HepG2 (cell line): Measurements from ENCODE around the gene SMPD2. TPM values are rescaled to one million over a fixed set of nuclear protein-coding genes. Genes with fewer than 3 reads are reported as not detected.

ENCODE experiments used
- ATAC-seq: fragments of 200-7000 bp; cut with Tn5 transposase; 3 replicates; pipeline ENCODE4 v1.9.1; 2020; ENCODE audit warnings: mild to moderate bottlenecking, moderate library complexity
- BruUV-seq: library from RNA; stranded (reverse); fragments of 400-500 nt; replicated peaks from 2 replicates; lab custom pipeline; 2021; lab: Mats Ljungman, UMichigan
- CTCF ChIA-PET: fragments of 300-600 bp; formaldehyde crosslinking; extraction: SDS; loops from one replicate; lab custom pipeline; 2021; ENCODE audit warnings: low total read pairs, inconsistent platforms, low intra/inter-chr PET ratio; lab: Yijun Ruan, JAX
- POLR2A ChIA-PET: fragments of 350-600 bp; sonication (Branson Sonifier 250); formaldehyde crosslinking; loops from one replicate; lab custom pipeline; 2020; ENCODE audit warnings: antibody characterized with exemption, inconsistent platforms; lab: Yijun Ruan, JAX
- DNase-seq: peaks from one replicate; pipeline ENCODE4 v3.0.0-alpha.2; 2015; ENCODE audit warnings: low spot score
- FAIRE-seq: peaks from 3 replicates; lab custom pipeline; 2011; peaks lifted over from hg19 to GRCh38; lab: Jason Lieb, UNC
- H2AFZ ChIP-seq: one replicate; pipeline ENCODE4 v1.6.1; 2011; ENCODE audit warnings: low read length, inconsistent platforms
- H3K27ac ChIP-seq: fragments of 300-600 bp; 3 replicates; pipeline ENCODE4 v1.8.0; 2011; ENCODE audit warnings: mixed run types, mild to moderate bottlenecking, mixed read lengths, low read length, inconsistent platforms; ENCODE audit not compliant: insufficient read depth; ENCODE audit errors: extremely low read length
- H3K27me3 ChIP-seq, 2 experiments: fragments of 200-600 bp in 1 of 2; 2 replicates in 1 of 2; 3 replicates in 1 of 2; pipeline versions ENCODE4 v1.6.0 to v1.8.0; 2011; ENCODE audit warnings: low read length in 2 of 2, mild to moderate bottlenecking in 2 of 2, moderate library complexity in 2 of 2, inconsistent platforms in 1 of 2; ENCODE audit not compliant: insufficient read depth in 2 of 2, control insufficient read depth in 1 of 2
- H3K36me3 ChIP-seq, 2 experiments: fragments of 200-600 bp in 1 of 2; replicated peaks in 1 of 2; 2 replicates in 1 of 2; 3 replicates in 1 of 2; pipeline versions ENCODE4 v1.5.1 to v1.8.0; 2011; ENCODE audit warnings: low read length in 2 of 2, inconsistent platforms in 1 of 2; ENCODE audit not compliant: insufficient read depth in 2 of 2, control insufficient read depth in 1 of 2
- H3K4me1 ChIP-seq: 2 replicates; pipeline ENCODE4 v1.5.1; 2012; ENCODE audit warnings: low read length, inconsistent platforms; ENCODE audit not compliant: insufficient read depth
- H3K4me2 ChIP-seq: 2 replicates; pipeline ENCODE4 v1.6.0; 2011; ENCODE audit warnings: low read depth, low read length, inconsistent platforms
- H3K4me3 ChIP-seq, 3 experiments: fragments of 200-600 bp in 1 of 3; sonication (generic), shearing (Covaris generic) in 1 of 3; replicated peaks in 1 of 3; 2 replicates each; pipeline ENCODE4 v1.5.1; 2011 to 2016; ENCODE audit warnings: low read length in 3 of 3, inconsistent platforms in 2 of 3, low read depth in 2 of 3, mild to moderate bottlenecking in 2 of 3, control low read depth in 1 of 3, mixed read lengths in 1 of 3; ENCODE audit not compliant: insufficient read depth in 1 of 3
- H3K79me2 ChIP-seq: one replicate; pipeline ENCODE4 v1.6.1; 2011; ENCODE audit warnings: low read length, inconsistent platforms; ENCODE audit not compliant: insufficient read depth
- H3K9ac ChIP-seq: 2 replicates; pipeline ENCODE4 v1.6.0; 2011; ENCODE audit warnings: mild to moderate bottlenecking, low read depth, low read length, inconsistent platforms; ENCODE audit not compliant: insufficient read depth
- H3K9me3 ChIP-seq: 2 replicates; pipeline ENCODE4 v1.5.1; 2012; ENCODE audit warnings: mild to moderate bottlenecking, low read length
- H4K20me1 ChIP-seq: 2 replicates; pipeline ENCODE4 v1.6.0; 2011; ENCODE audit warnings: inconsistent platforms, mild to moderate bottlenecking, low read length, moderate library complexity; ENCODE audit not compliant: insufficient read depth
- BHLHE40 ChIP-seq: IDR thresholded peaks from 2 replicates; pipeline ENCODE4 v1.6.1; 2011; ENCODE audit warnings: low read length, improper control_type of control experiment
- JUND ChIP-seq: sonication (generic); formaldehyde crosslinking; IDR thresholded peaks from 2 replicates; pipeline ENCODE4 v1.8.0; 2022; ENCODE audit warnings: mild to moderate bottlenecking, missing genetic modification reagents
- MAZ ChIP-seq, 2 experiments: sonication (generic) in 1 of 2; formaldehyde crosslinking in 1 of 2; IDR thresholded peaks; 2 replicates each; pipeline versions ENCODE4 v1.5.0 to v1.6.1; 2012 to 2020; ENCODE audit warnings: low read depth in 2 of 2, mild to moderate bottlenecking in 2 of 2, borderline replicate concordance in 1 of 2, improper control_type of control experiment in 1 of 2, low read length in 1 of 2, missing genetic modification reagents in 1 of 2, moderate library complexity in 1 of 2
- NBN ChIP-seq: fragments of 450-650 bp; conservative IDR thresholded peaks from 2 replicates; pipeline ENCODE4 v1.6.1; 2017
- NCOA5 ChIP-seq: sonication (generic); formaldehyde crosslinking; IDR thresholded peaks from 2 replicates; pipeline ENCODE4 v1.4.0; 2020; ENCODE audit warnings: missing genetic modification reagents
- NR2F2 ChIP-seq: IDR thresholded peaks from 2 replicates; pipeline ENCODE4 v1.6.1; 2012; ENCODE audit warnings: low read depth, inconsistent platforms, borderline replicate concordance
- PLRG1 ChIP-seq: fragments of 450-650 bp; conservative IDR thresholded peaks from 2 replicates; pipeline ENCODE4 v1.6.1; 2016
- RAD21 ChIP-seq: fragments of 450-650 bp; formaldehyde crosslinking; IDR thresholded peaks from 2 replicates; pipeline ENCODE4 v1.5.0; 2020; ENCODE audit warnings: mild to moderate bottlenecking
- SIN3B ChIP-seq: fragments of 150-350 bp; IDR thresholded peaks from 2 replicates; pipeline ENCODE4 v1.6.1; 2014; ENCODE audit warnings: low read length
- U2AF1 ChIP-seq: fragments of 200-400 bp; formaldehyde crosslinking; optimal IDR thresholded peaks from 2 replicates; pipeline ENCODE3; 2017; ENCODE audit warnings: mild to moderate bottlenecking, low read depth, low read length
- ZNF253 ChIP-seq: sonication (generic); formaldehyde crosslinking; IDR thresholded peaks from 2 replicates; pipeline ENCODE4 v1.8.0; 2022; ENCODE audit warnings: mild to moderate bottlenecking, missing genetic modification reagents, borderline replicate concordance
- ZNF576 ChIP-seq: sonication (generic); formaldehyde crosslinking; IDR thresholded peaks from 2 replicates; pipeline ENCODE4 v1.4.0; 2020; ENCODE audit warnings: mild to moderate bottlenecking, missing genetic modification reagents
- ZNF720 ChIP-seq: sonication (generic); formaldehyde crosslinking; IDR thresholded peaks from 2 replicates; pipeline ENCODE4 v1.4.0; 2020; ENCODE audit warnings: missing genetic modification reagents
- WGBS: methylation state at CpG from one replicate; pipeline ENCODE4 v1.1.6; 2017; ENCODE audit warnings: low lambda C conversion rate; 5-methylcytosine and 5-hydroxymethylcytosine counted together
- in situ Hi-C: cut with HindIII; loops from 2 replicates; pipeline ENCODE4 v1.10.0; 2017; ENCODE audit warnings: low pct_unique_long_range_greater_than_20kb; ENCODE audit not compliant: extremely low pct_ligation_motif_present
- intact Hi-C: fragments of 100-400 bp; cut with micrococcal nuclease; formaldehyde crosslinking; loops from one replicate; pipeline ENCODE4 v1.10.0; 2022; ENCODE audit not compliant: unreplicated experiment
- polyA plus RNA-seq, 8 experiments: library from polyadenylated mRNA; depleted of rRNA in 3 of 8; stranded (reverse) in 7 of 8; unstranded in 1 of 8; fragments of >200 nt; fragmentation: Illumina TruSeq in 4 of 8; extraction: Trizol in 4 of 8; gene quantifications; 2 replicates each; pipeline versions ENCODE4 v1.2.1 to v1.2.3, GENCODE V29; 2011 to 2016; ENCODE audit warnings: low read depth in 4 of 8, missing spikeins in 1 of 8, mixed read lengths in 1 of 8; ENCODE audit not compliant: insufficient read depth in 1 of 8
- total RNA-seq, 5 experiments: library from RNA; depleted of rRNA; stranded (reverse); fragments of >200 nt; fragmentation: Illumina TruSeq; extraction: Trizol; gene quantifications; 2 replicates each; pipeline ENCODE4 v1.2.3, GENCODE V29; 2016; ENCODE audit warnings: low read depth in 1 of 5

SMPD2 gene
- total and polyA plus RNA-seq, 2 of the 13 experiments (the other 11 are each of a cell fraction or from before 2014, with no cell fraction given), result 5.9 to 10.6 TPM

GRCh38 chr6:109466212-109466923 is 25.8 kb downstream of the SMPD2 start:
- no peaks in the 10 kb centered on the region for H3K79me2 ChIP-seq
- DNase-seq (no peak), ATAC-seq (no peak), FAIRE-seq (no peak)
- no peaks in the 10 kb centered on the region for H4K20me1 ChIP-seq
- ChIA-PET POLR2A (no interaction called here), CTCF (no interaction called here)
- H3K4me3 ChIP-seq, result no peak overlapping the region
- H3K9me3 ChIP-seq, result no peaks in the 10 kb centered on the region
- H3K27ac ChIP-seq, result no peak overlapping the region
- H3K36me3 ChIP-seq, result peaks cover 12 to 56% of the 10 kb centered on the region in 2 experiments; a peak in 4 of 5 replicates
- H3K27me3 ChIP-seq, result no peaks in the 10 kb centered on the region
- H3K9ac ChIP-seq, result no peak overlapping the region
- H3K4me2 ChIP-seq, result no peak overlapping the region
- H3K4me1 ChIP-seq, result no peaks in the 10 kb centered on the region
- TF ChIP-seq ZNF720 (CRISPR knock-in tag), result no peak
- TF ChIP-seq PLRG1, result no peak
- no peak for TF ChIP-seq NBN
- no peak for TF ChIP-seq MAZ (IDR thresholded peaks at IDR 0.05; ENCODE audit: borderline replicate concordance, low read depth, low read length)
- no peak for TF ChIP-seq MAZ (CRISPR knock-in tag; IDR thresholded peaks at IDR 0.05; ENCODE audit: low read depth)
- no peak for TF ChIP-seq ZNF253
- no peak for TF ChIP-seq JUND (CRISPR knock-in tag)
- no peak for TF ChIP-seq SIN3B
- TF ChIP-seq BHLHE40, result no peak
- no peak for TF ChIP-seq ZNF576
- TF ChIP-seq RAD21 (CRISPR knock-in tag), result no peak
- no peak for TF ChIP-seq NR2F2
- TF ChIP-seq U2AF1, result no peak
- TF ChIP-seq NCOA5 (CRISPR knock-in tag), result no peak
- in situ Hi-C loops, result no loop called here
- intact Hi-C loops, result no loop called here
- BruUV-seq, result no TSS peak
- no peak overlapping the region for H2AFZ ChIP-seq
- 93% methylated on average over 7 of the region's 7 CpGs for WGBS
